ENCODE data around the gene RPL18A.

RPL18A gene

GRCh38 chr19:17859533-17860330, at the start of gene RPL18A:
RPL18A (plus strand) TSS chr19:17859910; CDS start chr19:17859957, 47 bp downstream.
- peak; percentile 44 for DNase-seq

GRCh38 chr19:17811103-17811502, 48.6 kb upstream of the RPL18A start:
- DNase-seq = no peak

GRCh38 chr19:17811681-17812080, 48.0 kb upstream of the RPL18A start:
- no peak for DNase-seq

DNA sequence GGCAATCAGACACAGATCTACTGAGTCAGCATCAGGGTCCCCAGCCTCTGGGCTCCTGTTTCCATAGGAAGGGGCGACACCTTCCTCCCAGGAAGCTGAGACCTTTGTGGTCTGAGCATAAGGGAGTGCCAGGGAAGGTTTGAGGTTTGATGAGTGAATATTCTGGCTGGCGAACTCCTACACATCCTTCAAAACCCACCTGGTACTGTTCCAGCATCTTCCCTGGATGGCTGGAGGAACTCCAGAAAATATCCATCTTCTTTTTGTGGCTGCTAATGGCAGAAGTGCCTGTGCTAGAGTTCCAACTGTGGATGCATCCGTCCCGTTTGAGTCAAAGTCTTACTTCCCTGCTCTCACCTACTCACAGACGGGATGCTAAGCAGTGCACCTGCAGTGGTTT, 47.6 kb upstream of the RPL18A start:
- DNase-seq = no peak

- no peak for DNase-seq
These were observed 41.9 kb upstream of the RPL18A start for GRCh38 chr19:17817668-17818363.

DNA sequence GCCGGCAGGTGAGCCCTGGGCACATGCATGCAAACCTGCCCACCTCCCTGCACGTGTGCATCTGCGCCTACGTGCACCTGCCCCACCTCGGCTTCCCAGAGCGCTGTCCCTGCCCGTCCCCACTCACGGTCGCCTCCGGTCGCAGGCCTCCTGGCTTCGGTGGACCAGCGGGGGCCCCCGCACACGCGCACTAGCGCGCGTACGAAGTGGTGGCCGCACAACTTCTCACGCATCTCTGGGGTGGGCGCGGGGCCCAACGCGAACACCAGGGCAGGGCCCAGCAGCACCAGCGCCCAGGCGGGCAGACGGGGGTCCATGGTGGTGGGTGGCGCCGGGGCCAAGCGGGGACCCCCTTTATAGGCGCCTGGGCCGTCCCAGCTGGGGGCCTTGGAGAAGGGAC, 38.5 kb upstream of the RPL18A start, which contains the start of gene INSL3:
Gene INSL3, minus strand, starts transcription at position 330 of the 400 bp plus-strand sequence. Its CDS starts 13 bp downstream, at position 317.
- DNase-seq = no peak

DNA sequence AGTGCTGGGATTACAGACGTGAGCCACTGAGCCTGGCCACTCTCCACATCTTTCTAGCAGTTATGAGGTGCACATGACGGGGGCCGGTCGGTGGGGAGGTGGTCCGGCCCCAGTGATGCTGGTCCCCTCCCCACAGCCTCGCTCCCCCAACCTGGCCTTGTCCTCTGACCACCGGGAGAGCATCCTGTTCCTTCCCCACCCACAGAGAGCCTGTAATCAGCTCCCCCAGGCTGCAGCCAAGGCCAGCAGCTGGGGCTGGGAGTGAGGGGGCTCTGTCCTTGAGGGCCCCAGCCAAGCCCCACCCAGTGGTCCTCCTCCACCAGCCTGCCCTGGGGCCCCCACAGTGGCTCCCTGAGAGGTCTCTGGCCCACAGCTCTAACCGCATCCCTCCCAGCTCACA, 35.4 kb upstream of the RPL18A start:
- DNase-seq = no peak

- no peak for DNase-seq
These were observed 33.1 kb upstream of the RPL18A start for GRCh38 chr19:17826508-17827056.

DNA sequence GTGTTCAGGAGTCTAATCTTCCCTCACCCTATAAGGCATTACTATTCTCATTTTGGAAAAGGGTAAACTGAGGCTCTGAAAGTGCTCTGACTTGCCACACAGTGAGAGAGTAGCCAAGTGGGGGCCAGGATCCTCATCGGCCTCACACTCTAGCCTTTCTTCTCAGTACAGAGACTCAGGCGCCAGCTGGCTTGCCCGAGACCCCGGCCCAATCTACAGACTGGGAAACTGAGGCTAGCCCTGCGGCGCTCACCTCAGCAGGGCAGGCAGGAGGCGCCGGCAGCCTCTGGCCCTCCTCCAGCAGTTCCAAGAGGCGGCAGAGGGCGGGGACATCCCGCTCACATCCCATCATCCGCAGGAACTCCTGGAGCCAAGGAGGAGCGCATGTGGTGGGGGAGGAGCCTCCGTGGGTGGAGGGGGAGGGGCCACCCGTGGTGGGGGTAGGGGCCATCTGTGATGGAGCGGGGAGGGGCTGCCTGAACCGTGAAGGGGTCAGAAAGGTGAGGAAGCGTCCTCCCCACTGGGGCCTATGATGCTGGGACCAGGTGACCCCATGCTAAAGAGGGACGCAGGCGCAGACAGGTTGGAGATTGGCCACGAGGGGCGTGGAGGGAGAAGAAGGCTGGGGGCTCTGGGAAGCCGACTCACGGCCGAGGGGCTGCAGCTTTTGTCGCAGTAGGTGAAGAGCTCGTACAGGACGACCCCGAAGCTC, 29.7 kb upstream of the RPL18A start:
- no peak for DNase-seq

- DNase-seq = no peak
These were observed 28.9 kb upstream of the RPL18A start for GRCh38 chr19:17830567-17831418.

DNA sequence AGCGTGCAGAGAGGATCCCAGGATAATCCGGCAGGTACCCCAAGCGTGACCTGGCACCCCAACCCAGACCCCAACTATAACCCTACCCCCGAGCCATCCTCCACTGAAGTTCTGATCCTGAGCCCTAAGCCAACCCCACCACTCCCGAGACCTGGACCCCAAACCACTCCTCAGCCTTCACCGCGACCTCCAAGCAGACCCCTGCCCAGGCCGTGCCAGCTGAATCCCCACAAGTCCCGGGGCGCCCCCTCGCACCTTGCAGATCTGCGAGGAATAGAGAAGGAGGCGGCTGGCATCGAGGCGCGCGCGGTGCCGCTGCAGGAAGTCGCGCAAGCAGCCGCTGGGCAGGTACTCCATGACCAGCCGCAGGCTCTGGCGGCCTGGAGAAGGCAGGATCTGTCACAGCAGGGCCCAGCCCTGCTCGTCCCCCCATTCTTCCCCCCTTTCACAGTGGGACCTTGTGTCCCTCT, 28.3 kb upstream of the RPL18A start:
- DNase-seq = no peak

DNA sequence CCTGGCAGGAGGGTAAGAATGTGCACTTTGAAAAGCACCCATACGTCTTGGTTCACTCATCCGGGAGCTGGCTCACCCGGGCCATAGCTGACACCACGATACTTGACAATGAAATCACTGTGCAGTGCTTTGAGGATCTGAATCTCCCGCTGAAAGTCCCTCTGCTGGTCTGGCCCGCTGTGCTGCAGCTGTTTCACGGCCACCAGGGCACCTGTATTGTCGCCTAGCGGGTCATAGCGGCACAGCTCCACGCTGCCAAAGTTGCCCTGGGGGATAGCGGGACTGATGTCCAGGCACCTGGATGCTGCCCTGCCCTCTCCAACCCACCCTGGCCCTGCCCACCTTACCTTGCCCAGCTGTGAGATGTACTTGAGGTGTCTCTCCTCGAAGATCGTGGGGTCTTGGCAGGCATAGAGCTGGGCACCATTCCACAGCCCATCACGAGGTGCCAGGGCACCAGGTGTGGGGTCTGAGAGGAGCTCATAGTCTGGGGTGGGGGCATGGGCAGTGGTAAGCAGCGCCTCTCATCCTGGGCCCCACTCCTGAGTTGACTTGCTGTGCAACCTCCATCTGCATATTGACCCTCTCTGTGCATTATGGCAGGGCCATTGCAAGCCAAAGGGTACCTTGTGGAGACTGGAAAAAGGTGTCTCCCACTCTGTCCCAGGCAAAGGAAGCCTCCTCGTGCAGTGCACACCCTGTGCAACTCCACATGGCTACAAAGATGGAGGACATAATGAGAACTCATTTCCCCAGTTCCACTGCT, 27.1 kb upstream of the RPL18A start:
- DNase-seq = no peak

- no peak for DNase-seq
These were observed 25.1 kb upstream of the RPL18A start for GRCh38 chr19:17834350-17835181.

DNA sequence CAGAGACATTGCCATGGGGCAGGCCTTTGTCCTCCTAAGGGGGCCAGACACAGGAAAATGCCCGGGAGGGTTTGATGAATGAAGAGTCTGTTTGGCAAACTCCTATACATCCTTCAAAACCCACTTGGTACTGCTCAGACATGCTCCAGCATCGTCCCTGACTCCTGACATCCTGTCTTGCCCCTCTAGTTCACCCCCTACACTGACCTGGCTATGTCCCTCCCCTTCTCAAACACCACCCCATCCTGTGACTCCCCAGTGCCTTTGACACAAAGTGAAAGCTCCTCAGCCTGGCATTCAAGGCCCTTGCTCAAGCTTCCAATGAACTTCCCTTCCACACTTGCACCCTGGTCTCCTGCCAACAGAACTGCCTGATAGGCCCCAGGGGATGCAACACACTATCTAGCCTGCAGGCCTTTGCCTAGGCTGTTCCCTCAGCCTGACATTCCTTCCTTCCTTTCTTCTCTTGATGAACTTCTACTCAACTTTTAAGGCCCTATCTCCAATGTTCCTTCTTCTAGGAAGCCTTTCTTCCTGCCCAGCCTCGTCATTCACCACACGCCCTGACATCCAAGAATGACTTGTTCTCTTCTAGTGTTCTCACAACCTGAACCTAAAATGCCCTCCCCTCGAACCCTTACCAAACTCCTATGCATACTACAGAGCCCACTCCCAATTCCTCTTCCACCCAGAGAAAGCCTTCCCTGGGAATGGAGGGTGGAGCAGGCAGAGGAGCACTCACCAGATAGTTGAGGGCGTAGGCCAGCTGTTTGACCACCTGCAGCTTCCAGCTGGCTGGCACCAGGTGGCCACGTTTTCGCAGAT, 24.3 kb upstream of the RPL18A start:
- DNase-seq = no peak

DNA sequence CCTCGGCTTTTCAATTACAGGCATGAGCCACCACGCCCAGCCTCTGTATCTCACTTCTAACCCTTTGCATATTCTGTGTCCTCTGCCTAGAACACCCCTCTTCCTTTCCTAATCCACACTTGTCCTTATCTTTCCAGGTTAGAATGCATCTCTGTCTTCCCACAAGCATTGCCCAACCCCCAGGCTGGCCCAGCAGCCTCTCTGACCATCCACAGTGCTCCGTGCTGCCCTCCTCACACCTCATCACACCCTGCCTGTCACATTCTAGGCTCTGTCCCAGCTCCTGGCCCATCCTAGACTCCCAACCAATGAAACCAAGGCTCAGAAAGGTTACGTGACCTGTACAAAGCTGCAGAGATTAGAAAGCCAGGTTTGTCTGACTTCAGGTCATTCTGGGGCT, 23.2 kb upstream of the RPL18A start:
- no peak for DNase-seq

DNA sequence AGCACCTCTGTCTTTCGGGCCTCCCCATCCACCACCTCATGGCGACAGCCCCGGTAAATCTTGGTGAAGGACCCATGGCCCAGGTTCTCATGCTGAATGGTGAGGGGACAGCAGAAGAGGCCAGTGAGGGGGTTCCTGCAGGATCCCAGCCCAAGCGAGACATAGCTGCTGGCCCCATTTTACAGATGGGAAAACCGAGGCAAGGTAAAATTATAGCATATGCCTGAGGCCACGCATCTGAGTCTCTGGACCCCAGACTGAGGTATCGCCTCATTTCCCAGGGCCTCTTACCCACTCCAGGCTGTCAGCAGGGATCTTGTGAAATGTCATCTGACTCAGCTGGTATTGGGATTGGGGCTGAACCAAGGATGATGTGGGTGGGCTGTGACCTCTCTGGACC, 21.7 kb upstream of the RPL18A start:
- no peak for DNase-seq

DNA sequence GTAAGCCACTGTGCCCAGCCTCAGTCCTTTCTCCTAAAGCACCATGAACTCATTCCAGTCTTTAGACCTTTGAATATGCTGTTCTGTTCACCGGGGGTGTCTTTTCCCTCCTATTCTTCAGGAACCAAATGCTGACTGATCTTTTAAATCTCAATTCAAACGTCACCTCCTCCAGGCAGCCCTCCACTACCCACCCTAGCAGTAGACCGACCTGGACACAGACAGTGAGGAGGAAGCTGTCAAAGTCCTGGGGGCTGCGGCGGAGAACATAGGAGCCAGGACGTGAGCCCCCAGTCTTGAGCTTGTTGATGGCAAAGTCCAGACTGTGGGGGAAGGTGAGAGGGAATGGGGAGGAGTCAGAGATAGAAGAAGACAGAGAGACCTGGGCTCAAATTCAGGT, 19.7 kb upstream of the RPL18A start:
- no peak for DNase-seq

GRCh38 chr19:17841371-17841809, 18.3 kb upstream of the RPL18A start:
- DNase-seq = no peak
